K562 (cell line): ENCODE measurements around the gene KCNJ13. TPM values are rescaled to one million over a fixed set of nuclear protein-coding genes. Genes with fewer than 3 reads are reported as not detected.

Experiments used
- ATAC-seq: fragments of 200-7000 bp; cut with Tn5 transposase; 3 replicates; pipeline ENCODE4 v1.9.1; 2020; ENCODE audit warnings: moderate library complexity
- BruUV-seq: library from RNA; stranded (reverse); fragments of 400-500 nt; replicated peaks from 2 replicates; lab custom pipeline; 2021; lab: Mats Ljungman, UMichigan
- CTCF ChIA-PET: fragments of 300-600 bp; formaldehyde crosslinking; extraction: SDS; loops from one replicate; lab custom pipeline; 2021; ENCODE audit warnings: low intra/inter-chr PET ratio; lab: Yijun Ruan, JAX
- POLR2A ChIA-PET: fragments of 300-600, 350-650 bp; sonication (Branson Sonifier 250); formaldehyde crosslinking; extraction: SDS; loops from one replicate; lab custom pipeline; 2021; ENCODE audit warnings: antibody characterized with exemption, inconsistent platforms; lab: Yijun Ruan, JAX
- DNase-seq, 4 experiments: peaks; one replicate each; pipeline versions ENCODE4 v3.0.0 to v3.0.0-alpha.2; 2011 to 2018; ENCODE audit warnings: low spot score in 3 of 4, mixed read lengths in 3 of 4; ENCODE audit errors: extremely low read depth in 1 of 4
- FAIRE-seq: peaks from 2 replicates; lab custom pipeline; 2011; peaks lifted over from hg19 to GRCh38; lab: Jason Lieb, UNC
- H2AFZ ChIP-seq: 2 replicates; pipeline ENCODE4 v1.6.0; 2011; ENCODE audit warnings: low read depth, low read length, control low read depth, inconsistent platforms
- H3K27ac ChIP-seq: fragments of 200-600 bp; 3 replicates; pipeline ENCODE4 v1.8.0; 2011; ENCODE audit warnings: low read depth, mild to moderate bottlenecking, control low read depth, inconsistent platforms, low read length, moderate library complexity, mixed read lengths; ENCODE audit errors: extremely low read depth
- H3K27me3 ChIP-seq, 2 experiments: fragments of 300-600 bp in 1 of 2; 2 replicates in 1 of 2; 3 replicates in 1 of 2; pipeline versions ENCODE4 v1.6.0 to v1.8.0; 2011; ENCODE audit warnings: inconsistent platforms in 2 of 2, low read length in 2 of 2, mild to moderate bottlenecking in 1 of 2, mixed read lengths in 1 of 2, moderate library complexity in 1 of 2; ENCODE audit not compliant: control insufficient read depth in 2 of 2, insufficient read depth in 2 of 2
- H3K36me3 ChIP-seq: fragments of 300-600 bp; 3 replicates; pipeline ENCODE4 v1.8.0; 2011; ENCODE audit warnings: mild to moderate bottlenecking, low read length, inconsistent platforms; ENCODE audit not compliant: control insufficient read depth, insufficient read depth
- H3K4me1 ChIP-seq, 2 experiments: fragments of 200-600 bp in 1 of 2; replicated peaks in 1 of 2; 2 replicates in 1 of 2; 3 replicates in 1 of 2; pipeline versions ENCODE4 v1.5.1 to v1.8.0; 2011; ENCODE audit warnings: inconsistent platforms in 2 of 2, low read length in 2 of 2, mild to moderate bottlenecking in 1 of 2, mixed read lengths in 1 of 2, moderate library complexity in 1 of 2; ENCODE audit not compliant: control insufficient read depth in 2 of 2, insufficient read depth in 2 of 2
- H3K4me2 ChIP-seq: 2 replicates; pipeline ENCODE4 v1.6.1; 2011; ENCODE audit warnings: low read length, control low read depth, inconsistent platforms, mixed read lengths; ENCODE audit not compliant: insufficient read depth
- H3K4me3 ChIP-seq: fragments of 200-600 bp; sonication (generic), shearing (Covaris generic); 2 replicates; pipeline ENCODE4 v1.5.1; 2016; ENCODE audit warnings: control low read depth, inconsistent platforms
- H3K79me2 ChIP-seq: fragments of 200-600 bp; 3 replicates; pipeline ENCODE4 v1.8.0; 2011; ENCODE audit warnings: low read length, inconsistent platforms; ENCODE audit not compliant: control insufficient read depth, insufficient read depth
- H3K9ac ChIP-seq, 2 experiments: 2 replicates each; pipeline versions ENCODE4 v1.6.0 to v1.6.1; 2011; ENCODE audit warnings: low read depth in 2 of 2, low read length in 2 of 2, control low read depth in 1 of 2, inconsistent platforms in 1 of 2, mild to moderate bottlenecking in 1 of 2, mixed read lengths in 1 of 2; ENCODE audit not compliant: insufficient read depth in 1 of 2
- H3K9me1 ChIP-seq: one replicate; pipeline ENCODE4 v1.6.0; 2011; ENCODE audit warnings: inconsistent platforms, mild to moderate bottlenecking, low read length, moderate library complexity; ENCODE audit not compliant: control insufficient read depth, insufficient read depth
- H3K9me3 ChIP-seq: replicated peaks from 2 replicates; pipeline ENCODE4 v1.5.1; 2011; ENCODE audit warnings: low read depth, low read length, inconsistent platforms; ENCODE audit not compliant: control insufficient read depth, insufficient read depth
- H4K20me1 ChIP-seq: replicated peaks from 2 replicates; pipeline ENCODE4 v1.6.1; 2011; ENCODE audit warnings: low read length, inconsistent platforms, mixed read lengths; ENCODE audit not compliant: control insufficient read depth, insufficient read depth
- BDP1 ChIP-seq: IDR thresholded peaks from 3 replicates; pipeline ENCODE4 v1.6.1; 2011; ENCODE audit not compliant: insufficient read length, insufficient read depth
- RCOR1 ChIP-seq, 2 experiments: IDR thresholded peaks; 2 replicates each; pipeline ENCODE4 v1.6.1; 2012; ENCODE audit warnings: low read depth in 2 of 2, low read length in 2 of 2, borderline replicate concordance in 1 of 2, improper control_type of control experiment in 1 of 2
- ZNF143 ChIP-seq: sonication (generic); formaldehyde crosslinking; IDR thresholded peaks from 2 replicates; pipeline ENCODE4 v1.9.0; 2022; ENCODE audit warnings: mild to moderate bottlenecking, missing genetic modification reagents
- ZNF445 ChIP-seq: fragments of 250-450 bp; sonication (Bioruptor Pico); IDR thresholded peaks from 2 replicates; pipeline ENCODE4 v1.4.0; 2020; ENCODE audit warnings: low read depth, mild to moderate bottlenecking, moderate library complexity
- ZNF699 ChIP-seq: fragments of 250-450 bp; sonication (Bioruptor Pico); IDR thresholded peaks from 2 replicates; pipeline ENCODE4 v1.8.0; 2021; ENCODE audit warnings: mild to moderate bottlenecking, moderate library complexity; ENCODE audit not compliant: insufficient replicate concordance
- WGBS: fragments of 100-300 bp; shearing (Covaris generic); methylation state at CpG from one replicate; pipeline ENCODE4 v1.1.6; 2016; ENCODE audit warnings: low coverage, mixed read lengths; ENCODE audit not compliant: insufficient coverage; ENCODE audit errors: missing lambda C conversion rate; 5-methylcytosine and 5-hydroxymethylcytosine counted together
- in situ Hi-C: fragments of 300-500 bp; cut with MboI; formaldehyde crosslinking; loops from 4 replicates; pipeline ENCODE4 v1.15.0; 2018; ENCODE audit warnings: inconsistent platforms, mixed read lengths
- intact Hi-C: fragments of 100-400 bp; cut with micrococcal nuclease; formaldehyde crosslinking; loops from 2 replicates; pipeline ENCODE4 v1.14.2; 2022
- polyA plus RNA-seq, 8 experiments: library from polyadenylated mRNA; depleted of rRNA in 4 of 8; stranded (reverse) in 5 of 8; unstranded in 3 of 8; fragments of >200 nt; fragmentation: Nextera tagmentation in 2 of 8; fragmentation: Illumina TruSeq in 1 of 8; extraction: Ambion mirVana in 2 of 8; extraction: Trizol in 1 of 8; gene quantifications; 2 replicates each; pipeline versions ENCODE4 v1.2.1 to v1.2.3, GENCODE V29; 2011 to 2014; ENCODE audit warnings: inconsistent platforms in 1 of 8, missing spikeins in 1 of 8
- total RNA-seq, 7 experiments: library from RNA; depleted of rRNA in 6 of 7; stranded (reverse); fragments of >200 nt in 6 of 7; fragmentation: Illumina TruSeq in 2 of 7; extraction: Trizol in 2 of 7; gene quantifications; 2 replicates each; pipeline versions ENCODE4 v1.2.1 to v1.2.3, GENCODE V29; 2011 to 2021; ENCODE audit warnings: low replicate concordance in 1 of 7

The KCNJ13 gene
- total and polyA plus RNA-seq, 9 of the 15 experiments (the other 6 are each of a cell fraction or from before 2014, with no cell fraction given): 0.45 TPM; not detected in 8

GRCh38 chr2:232809349-232810124 is 33.2 kb upstream of the KCNJ13 start:
- no peak for TF ChIP-seq ZNF699 (CRISPR knock-in tag)
- TF ChIP-seq ZNF445 (CRISPR knock-in tag): no peak
- TF ChIP-seq RCOR1 (IDR thresholded peaks at IDR 0.05; ENCODE audit: borderline replicate concordance in 1 of 2, low read depth in 2 of 2, low read length in 2 of 2): no peak
- no peak for TF ChIP-seq ZNF143 (CRISPR knock-in tag)
- no peak for TF ChIP-seq BDP1
- TF ChIP-seq, all 486 proteins: peak for 0
- ATAC-seq (no peak), DNase-seq (no peak), FAIRE-seq (no peak)
- intact Hi-C loops: no loop called here
- in situ Hi-C loops: no loop called here
- BruUV-seq: no TSS peak
- Histone ChIP-seq H3K4me3 (no peak overlapping the region), H4K20me1 (no peaks in the 10 kb centered on the region), H3K4me1 (no peaks in the 10 kb centered on the region), H3K27me3 (no peaks in the 10 kb centered on the region), H3K9me3 (no peaks in the 10 kb centered on the region), H3K79me2 (no peaks in the 10 kb centered on the region), H3K27ac (no peak overlapping the region), H3K36me3 (peaks cover 67% of the 10 kb centered on the region), H3K4me2 (no peak overlapping the region), H2AFZ (no peak overlapping the region), H3K9me1 (no peaks in the 10 kb centered on the region), H3K9ac (no peak overlapping the region)
- 98% methylated on average over 5 of the region's 5 CpGs for WGBS
- POLR2A ChIA-PET: interaction anchor here (1.8 kb wide), 1 partner anchor 8 kb away, joined by 6 read pairs; no protein-coding TSS in a partner anchor
- CTCF ChIA-PET: interaction anchor here (1.3 kb wide), 1 partner anchor 441 kb away, joined by 3 read pairs; no protein-coding TSS in a partner anchor
